D721Med (cell line): Measurements from ENCODE around the gene ADIRF.
"Not testable (repeated sequence)": the region's sequence is repeated elsewhere in the genome, so short reads cannot be mapped to it uniquely, and the experiment has no call there.

ENCODE experiments used
- DNase-seq: peaks from one replicate; pipeline ENCODE4 v3.0.0; 2011; ENCODE audit warnings: low spot score; ENCODE audit not compliant: insufficient read length
- FAIRE-seq: peaks from 2 replicates; lab custom pipeline; 2011; peaks lifted over from hg19 to GRCh38; lab: Jason Lieb, UNC
- CTCF ChIP-seq: IDR thresholded peaks from 2 replicates; pipeline ENCODE4 v1.5.1; 2012; ENCODE audit warnings: mild to moderate bottlenecking, control low read depth; ENCODE audit not compliant: insufficient read depth; ENCODE audit errors: missing control alignments

The ADIRF gene

GRCh38 chr10:86936661-86937501 is 31.4 kb upstream of the ADIRF start:
- no peak for FAIRE-seq
- DNase-seq: no peak
- TF ChIP-seq CTCF: no peak

GRCh38 chr10:86937502-86938154 is 30.7 kb upstream of the ADIRF start:
- FAIRE-seq (no peak), DNase-seq (no peak)
- no peak for TF ChIP-seq CTCF

GRCh38 chr10:86938260-86938659 is 30.0 kb upstream of the ADIRF start:
- TF ChIP-seq CTCF: no peak
- FAIRE-seq: no peak
- DNase-seq: no peak

GRCh38 chr10:86940076-86940475 is 28.2 kb upstream of the ADIRF start:
- FAIRE-seq: not testable (repeated sequence)

GRCh38 chr10:86940677-86941076 is 27.6 kb upstream of the ADIRF start:
- FAIRE-seq (no peak), DNase-seq (no peak)
- TF ChIP-seq CTCF: no peak

More at GRCh38 chr10:86940076-86940475, 28.2 kb upstream of the ADIRF start:
- not testable (repeated sequence) for DNase-seq

- no peak for DNase-seq
- no peak for TF ChIP-seq CTCF
- no peak for FAIRE-seq
These were observed 26.9 kb upstream of the ADIRF start for GRCh38 chr10:86941426-86941825.

GRCh38 chr10:86941991-86942421 is 26.3 kb upstream of the ADIRF start:
- no peak for DNase-seq
- FAIRE-seq: no peak
- TF ChIP-seq CTCF: no peak
